ENCODE results near the gene AVEN.
"Not testable (repeated sequence)": the region's sequence is repeated elsewhere in the genome, so short reads cannot be mapped to it uniquely, and the experiment has no call there.

The AVEN gene

DNA sequence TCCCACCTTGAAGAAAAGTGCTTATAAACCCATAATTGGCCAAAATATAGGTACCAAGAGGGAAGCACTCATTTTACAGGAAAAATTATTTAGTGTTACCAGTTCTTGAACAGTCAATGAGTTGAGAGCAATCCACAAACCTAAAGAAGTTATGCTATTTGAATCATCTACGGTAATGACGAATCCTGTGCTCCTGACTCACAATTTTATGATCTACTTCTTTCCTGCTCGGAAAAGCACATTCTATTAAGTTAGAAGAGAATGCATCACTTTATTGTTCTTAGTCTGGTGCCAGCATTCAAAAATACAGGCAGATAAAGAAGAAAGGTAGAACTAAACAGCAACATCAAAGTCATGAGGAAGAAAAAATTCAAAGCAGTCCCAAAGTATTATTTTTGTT is 37.5 kb downstream of the AVEN start:
- TF ChIP-seq, protein P1, sequence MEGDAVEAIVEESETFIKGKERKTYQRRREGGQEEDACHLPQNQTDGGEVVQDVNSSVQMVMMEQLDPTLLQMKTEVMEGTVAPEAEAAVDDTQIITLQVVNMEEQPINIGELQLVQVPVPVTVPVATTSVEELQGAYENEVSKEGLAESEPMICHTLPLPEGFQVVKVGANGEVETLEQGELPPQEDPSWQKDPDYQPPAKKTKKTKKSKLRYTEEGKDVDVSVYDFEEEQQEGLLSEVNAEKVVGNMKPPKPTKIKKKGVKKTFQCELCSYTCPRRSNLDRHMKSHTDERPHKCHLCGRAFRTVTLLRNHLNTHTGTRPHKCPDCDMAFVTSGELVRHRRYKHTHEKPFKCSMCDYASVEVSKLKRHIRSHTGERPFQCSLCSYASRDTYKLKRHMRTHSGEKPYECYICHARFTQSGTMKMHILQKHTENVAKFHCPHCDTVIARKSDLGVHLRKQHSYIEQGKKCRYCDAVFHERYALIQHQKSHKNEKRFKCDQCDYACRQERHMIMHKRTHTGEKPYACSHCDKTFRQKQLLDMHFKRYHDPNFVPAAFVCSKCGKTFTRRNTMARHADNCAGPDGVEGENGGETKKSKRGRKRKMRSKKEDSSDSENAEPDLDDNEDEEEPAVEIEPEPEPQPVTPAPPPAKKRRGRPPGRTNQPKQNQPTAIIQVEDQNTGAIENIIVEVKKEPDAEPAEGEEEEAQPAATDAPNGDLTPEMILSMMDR (conservative IDR thresholded peaks at IDR 0.05): no peak
- no peak for TF ChIP-seq ZFX (IDR thresholded peaks at IDR 0.05)
- H3K27ac ChIP-seq: no peak overlapping the region

DNA sequence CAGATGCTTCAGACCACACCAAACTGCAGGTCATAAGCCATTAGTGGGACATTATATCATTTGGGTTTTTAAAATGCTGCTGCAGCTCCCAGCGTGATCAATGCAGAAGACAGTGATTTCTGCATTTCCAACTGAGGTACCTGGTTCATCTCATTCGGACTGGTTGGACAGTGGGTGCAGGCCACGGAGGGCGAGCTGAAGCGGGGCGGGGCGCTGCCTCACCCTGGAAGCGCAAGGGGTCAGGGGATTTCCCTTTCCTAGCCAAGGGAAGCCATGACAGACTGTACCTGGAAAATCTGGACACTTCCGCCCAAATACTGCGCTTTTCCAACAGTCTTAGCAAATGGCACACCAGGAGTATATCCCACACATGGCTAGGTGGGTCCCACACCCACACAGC is 43.3 kb downstream of the AVEN start:
- H3K27ac ChIP-seq: not testable (repeated sequence)

DNA sequence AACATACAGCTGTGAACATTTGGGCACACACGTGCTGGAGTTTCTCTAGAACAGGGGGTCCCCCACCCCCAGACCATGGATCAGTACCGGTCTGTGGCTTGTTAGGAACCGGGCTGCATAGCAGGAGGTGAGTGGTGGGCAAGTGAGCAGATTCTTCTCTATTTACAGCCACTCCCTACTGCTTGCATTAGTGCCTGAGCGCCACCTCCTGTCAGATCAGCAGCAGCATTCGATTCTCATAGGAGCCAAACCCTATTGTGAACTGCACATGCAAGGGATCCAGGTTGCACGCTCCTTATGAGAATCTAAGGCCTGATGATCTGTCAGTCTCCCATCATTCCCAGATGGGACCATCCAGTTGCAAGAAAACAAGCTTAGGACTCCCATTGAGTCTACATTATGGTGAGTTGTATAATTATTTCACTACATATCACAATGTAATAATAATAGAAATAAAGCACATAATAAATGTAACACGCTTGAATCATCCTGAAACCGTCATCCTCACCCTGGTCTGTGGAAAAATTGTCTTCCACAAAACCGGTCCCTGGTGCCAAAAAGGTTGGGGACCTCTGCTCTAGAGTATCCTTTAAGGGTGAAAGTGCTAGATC is 44.9 kb downstream of the AVEN start:
- TF ChIP-seq ZFX (IDR thresholded peaks at IDR 0.05): no peak
- TF ChIP-seq, protein P1 (conservative IDR thresholded peaks at IDR 0.05): peak; percentile 80
- H3K27ac ChIP-seq: no peak overlapping the region

DNA sequence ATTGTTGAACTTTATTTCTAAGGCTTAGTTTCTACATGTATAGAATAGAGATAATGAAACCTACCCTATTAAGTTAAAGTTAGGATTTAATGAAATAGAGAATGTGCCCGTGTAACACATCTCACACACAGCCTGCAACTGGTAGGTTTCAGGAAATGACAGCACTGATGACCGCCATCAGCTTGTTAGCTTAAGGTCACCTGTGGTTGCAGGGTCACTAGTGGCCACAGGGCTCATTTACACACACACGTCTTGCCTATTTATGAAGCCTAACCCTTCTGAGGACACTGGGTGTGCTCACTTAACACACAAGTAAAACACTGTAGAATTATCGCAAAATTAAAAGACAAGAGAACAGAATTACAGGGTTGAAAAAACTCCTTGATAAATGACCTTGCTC is 50.6 kb downstream of the AVEN start:
- TF ChIP-seq ZFX (IDR thresholded peaks at IDR 0.05): no peak
- TF ChIP-seq, protein P1 (conservative IDR thresholded peaks at IDR 0.05): no peak
- H3K27ac ChIP-seq: no peak overlapping the region

DNA sequence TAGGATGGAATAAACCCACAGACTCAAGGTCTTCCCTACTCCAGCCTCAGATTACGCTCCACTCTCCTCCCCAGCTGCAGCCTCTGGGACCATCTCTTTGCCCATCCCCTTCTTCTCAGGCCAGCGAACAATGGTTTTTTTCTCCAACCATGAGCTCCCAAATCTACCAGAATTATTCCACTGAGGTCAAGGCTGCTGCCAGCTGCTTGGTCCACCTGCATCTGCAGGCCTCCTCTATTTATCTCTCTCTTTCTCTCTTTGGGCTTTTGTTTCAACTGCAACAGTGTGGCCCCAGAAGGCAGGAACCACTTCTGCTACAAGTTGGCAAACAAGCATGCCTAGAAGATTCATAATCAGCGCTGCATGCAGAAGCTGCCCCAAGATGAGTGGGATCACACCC is 51.6 kb downstream of the AVEN start:
- TF ChIP-seq ZFX (IDR thresholded peaks at IDR 0.05): no peak
- TF ChIP-seq, protein P1 (conservative IDR thresholded peaks at IDR 0.05): no peak

DNA sequence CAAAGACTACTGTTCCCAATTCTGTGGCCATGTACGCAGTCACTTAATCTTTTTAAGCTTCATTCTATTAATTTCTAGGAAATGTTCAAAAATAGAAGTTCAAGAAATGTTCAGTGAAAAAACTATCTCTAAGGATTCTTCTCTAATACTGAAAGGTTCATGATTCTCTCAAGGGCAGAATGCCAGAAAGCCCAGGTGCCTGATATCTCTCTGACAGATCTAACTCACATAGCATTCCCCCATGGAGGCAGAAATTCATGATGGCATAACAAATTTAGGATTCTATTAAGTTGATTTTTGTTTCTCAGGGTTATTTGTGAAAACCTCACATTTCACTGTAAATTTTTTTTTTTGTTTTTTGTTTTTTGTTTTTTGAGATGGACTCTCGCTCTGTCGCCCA is 53.3 kb downstream of the AVEN start:
- H3K27ac ChIP-seq: no peak overlapping the region
- TF ChIP-seq, protein P1 (conservative IDR thresholded peaks at IDR 0.05): no peak
- TF ChIP-seq ZFX (IDR thresholded peaks at IDR 0.05): no peak

More for the DNA sequence above, 51.6 kb downstream of the AVEN start:
- no peak overlapping the region for H3K27ac ChIP-seq

DNA sequence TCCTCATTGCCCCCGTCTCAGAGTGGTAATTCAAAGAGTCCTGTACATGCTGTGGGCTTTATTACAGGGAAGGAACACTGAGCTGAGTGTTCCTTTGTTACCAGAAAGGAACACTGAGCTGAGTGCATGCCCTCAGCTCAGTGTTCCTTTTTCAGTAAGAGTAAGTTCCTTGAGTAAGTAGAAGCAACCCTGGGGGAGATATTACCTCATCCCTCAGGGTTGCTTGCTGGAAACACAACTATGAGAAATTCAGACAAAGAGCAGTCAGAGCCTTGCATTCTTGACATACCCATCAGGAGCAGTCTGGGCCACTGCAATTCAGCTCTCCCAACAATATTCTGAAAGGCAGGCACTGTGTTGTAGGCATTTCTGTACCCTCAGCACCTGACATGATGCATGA is 53.7 kb downstream of the AVEN start:
- no peak for TF ChIP-seq ZFX (IDR thresholded peaks at IDR 0.05)
- TF ChIP-seq, protein P1 (conservative IDR thresholded peaks at IDR 0.05): no peak
- H3K27ac ChIP-seq: no peak overlapping the region

DNA sequence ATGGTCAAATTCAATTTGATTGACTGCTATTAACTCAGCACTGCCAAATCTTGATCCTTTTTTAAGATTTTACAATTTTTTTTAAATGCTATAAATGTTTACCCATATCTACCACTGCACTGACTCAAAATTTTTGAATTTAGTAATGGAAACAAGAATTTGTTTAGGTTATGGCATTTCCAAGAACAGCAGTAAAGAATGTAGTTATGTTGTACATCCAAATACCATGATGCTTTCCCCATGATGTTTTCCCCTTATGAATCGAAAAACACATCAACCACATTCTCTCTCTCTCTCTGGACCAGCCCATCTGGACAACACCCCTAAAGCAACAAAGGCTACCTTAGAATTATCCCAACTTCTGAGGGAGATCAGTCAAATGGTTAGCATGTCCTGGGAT is 56.5 kb downstream of the AVEN start:
- TF ChIP-seq ZFX (IDR thresholded peaks at IDR 0.05): no peak
- TF ChIP-seq, protein P1 (conservative IDR thresholded peaks at IDR 0.05): no peak
- H3K27ac ChIP-seq: no peak overlapping the region
